Fibroblast of skin of back (primary cell): Measurements from ENCODE around the gene DSCAML1.

Source experiments
- DNase-seq: peaks from one replicate; pipeline ENCODE4 v3.0.0-alpha.2; 2013

The DSCAML1 gene

GRCh38 chr11:117604336-117604995 lies 192.6 kb downstream of the DSCAML1 start:
- DNase-seq, result peak; percentile 25

- DNase-seq, result no peak
These were observed 193.1 kb downstream of the DSCAML1 start for GRCh38 chr11:117603932-117604331.

GRCh38 chr11:117601006-117601708 lies 195.9 kb downstream of the DSCAML1 start:
- DNase-seq, result no peak

- DNase-seq, result no peak
These were observed 196.7 kb downstream of the DSCAML1 start for GRCh38 chr11:117600234-117600783.

- DNase-seq, result peak; percentile 37
These were observed 199.9 kb downstream of the DSCAML1 start for GRCh38 chr11:117597071-117597470.

DNA sequence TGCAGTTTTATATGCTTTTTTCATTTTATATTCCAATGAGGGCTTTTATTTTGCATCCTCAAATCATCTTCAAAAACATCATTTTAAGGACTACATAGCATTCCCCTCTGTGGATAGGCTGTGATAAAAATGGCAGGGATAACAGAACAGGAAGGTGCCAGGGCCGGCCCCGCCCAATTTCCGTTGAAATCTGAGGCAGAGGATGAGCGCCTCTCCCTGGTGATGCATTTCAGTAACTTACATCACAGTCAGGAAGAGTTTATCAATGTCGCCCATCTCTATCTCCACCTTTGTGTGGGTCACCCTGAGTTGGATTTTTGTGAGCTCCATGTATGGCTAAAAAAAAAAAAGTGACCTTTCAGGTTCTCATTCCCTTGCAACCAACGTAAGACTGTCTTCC lies 201.6 kb downstream of the DSCAML1 start:
- DNase-seq, result no peak

DNA sequence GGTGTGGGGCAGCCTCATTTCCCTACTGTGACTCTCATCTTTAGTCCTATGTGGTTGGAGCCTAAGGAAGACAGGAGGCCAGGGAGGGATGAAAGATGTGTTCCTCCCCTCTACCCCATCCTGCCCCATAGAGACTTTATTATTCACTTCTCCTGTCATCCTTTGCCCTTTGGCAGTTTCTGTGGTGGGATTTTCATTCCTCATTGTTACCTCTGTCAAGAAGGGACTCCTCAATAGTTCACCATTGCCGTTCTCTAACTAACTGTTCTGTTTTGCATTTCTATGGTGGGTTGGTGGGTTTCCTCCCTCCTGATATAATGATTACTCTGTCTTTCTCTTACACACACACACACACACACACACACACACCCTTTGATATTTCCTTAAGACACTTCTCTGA lies 202.3 kb downstream of the DSCAML1 start:
- no peak for DNase-seq

GRCh38 chr11:117593065-117593464 lies 204.0 kb downstream of the DSCAML1 start:
- no peak for DNase-seq

DNA sequence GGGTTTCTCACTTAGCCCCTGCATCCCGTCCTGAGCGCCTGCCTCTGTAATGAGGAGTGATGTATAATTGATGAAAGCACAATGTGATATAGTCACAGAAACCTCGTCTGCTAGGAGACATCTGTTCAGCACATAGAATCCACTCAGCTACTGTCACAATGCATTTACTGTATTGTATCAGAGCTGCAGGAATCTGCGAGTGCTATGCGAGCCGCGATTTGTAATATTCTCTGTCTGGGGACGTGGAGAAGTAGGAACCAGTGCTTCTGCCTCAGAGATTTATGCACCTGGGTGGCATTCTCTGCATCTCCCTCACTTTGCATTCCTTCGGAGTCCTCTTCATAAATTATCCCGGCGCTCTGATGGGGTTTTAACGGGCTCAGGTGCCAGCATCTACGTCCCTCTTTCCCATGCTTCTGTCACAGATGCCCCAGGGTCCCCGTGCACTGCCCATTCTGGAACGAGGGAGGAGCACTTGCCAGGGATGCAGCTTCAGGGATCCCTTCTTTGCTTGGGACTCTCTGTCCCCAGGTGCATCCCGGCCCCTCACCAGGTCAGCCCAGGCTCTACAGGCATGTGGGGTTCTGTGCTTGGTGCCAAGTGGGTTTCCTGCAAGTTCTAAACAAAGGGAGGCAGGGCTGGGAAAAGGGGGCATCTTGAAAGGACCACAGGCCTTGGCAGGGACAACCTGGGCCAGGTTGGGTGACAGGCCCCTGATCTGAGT lies 205.5 kb downstream of the DSCAML1 start:
- no peak for DNase-seq

DNA sequence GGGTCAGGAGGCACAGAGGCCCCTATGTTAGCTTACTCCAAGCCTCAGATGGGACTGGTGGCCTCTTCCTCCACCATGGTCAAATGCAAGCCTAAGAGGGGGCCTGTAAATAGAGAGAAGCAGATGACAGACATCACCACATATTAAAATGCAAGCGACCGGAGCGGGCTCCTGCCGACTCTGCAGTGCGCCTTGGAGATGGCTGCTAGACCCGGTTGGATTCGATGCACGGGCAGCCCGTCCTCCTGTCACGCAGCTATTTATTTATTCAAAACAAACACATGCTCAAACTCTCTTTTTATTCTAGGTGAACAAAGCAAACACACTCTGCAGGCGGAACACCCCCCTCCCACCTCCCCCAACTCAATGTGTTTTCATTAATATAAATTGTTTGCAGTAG lies 208.0 kb downstream of the DSCAML1 start:
- no peak for DNase-seq

DNA sequence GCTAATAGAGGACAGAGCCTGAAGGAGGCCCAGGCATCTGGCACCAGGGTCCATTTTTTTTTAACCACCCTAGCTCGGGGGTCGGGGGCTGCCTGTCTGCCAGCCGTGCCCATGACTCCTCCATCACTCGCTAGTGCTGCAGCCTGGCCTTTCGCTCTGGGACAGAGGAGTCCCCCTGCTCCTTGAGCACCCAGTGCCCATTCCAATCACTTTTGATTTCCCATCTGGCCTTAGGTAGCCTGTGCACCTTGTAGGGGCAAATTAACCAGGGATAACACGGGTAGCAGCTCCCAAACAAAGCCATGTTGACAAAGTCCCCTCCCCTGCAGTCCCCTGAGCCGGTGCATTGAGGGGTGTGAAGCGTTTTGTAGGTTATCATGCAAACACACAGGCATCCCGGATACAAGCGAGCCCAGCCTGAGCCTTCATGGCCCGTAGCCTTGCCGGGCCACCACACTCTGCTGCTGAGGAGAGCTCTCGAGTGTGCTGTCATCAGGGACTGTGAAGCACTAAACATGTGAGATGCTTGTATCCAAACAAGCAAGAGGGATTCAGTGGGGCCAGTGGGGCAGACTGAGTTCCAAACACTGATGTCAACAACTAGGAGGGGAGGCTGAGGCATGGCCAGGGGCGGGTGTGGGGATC lies 208.7 kb downstream of the DSCAML1 start:
- DNase-seq, result no peak

GRCh38 chr11:117587416-117587815 lies 209.6 kb downstream of the DSCAML1 start:
- no peak for DNase-seq

DNA sequence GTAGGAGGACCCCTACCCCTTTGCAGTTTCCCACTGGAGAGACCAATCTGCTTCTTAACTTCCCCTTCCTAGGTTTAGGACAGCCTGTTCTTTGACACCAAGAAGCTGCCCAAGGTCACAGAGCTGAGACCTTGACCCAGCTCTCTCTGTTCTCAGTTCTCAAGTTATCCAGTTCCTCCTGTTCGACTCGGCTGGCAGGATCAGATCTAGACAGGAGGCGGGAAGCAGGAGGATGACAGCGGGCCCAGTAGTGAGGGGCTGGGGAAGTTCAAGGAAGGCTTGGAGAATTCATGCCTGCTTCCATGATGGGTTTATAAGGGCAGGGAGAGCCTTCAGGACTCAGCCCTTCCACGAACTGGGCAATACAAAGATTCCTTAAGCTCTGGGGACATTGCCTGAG lies 210.6 kb downstream of the DSCAML1 start:
- DNase-seq, result no peak

DNA sequence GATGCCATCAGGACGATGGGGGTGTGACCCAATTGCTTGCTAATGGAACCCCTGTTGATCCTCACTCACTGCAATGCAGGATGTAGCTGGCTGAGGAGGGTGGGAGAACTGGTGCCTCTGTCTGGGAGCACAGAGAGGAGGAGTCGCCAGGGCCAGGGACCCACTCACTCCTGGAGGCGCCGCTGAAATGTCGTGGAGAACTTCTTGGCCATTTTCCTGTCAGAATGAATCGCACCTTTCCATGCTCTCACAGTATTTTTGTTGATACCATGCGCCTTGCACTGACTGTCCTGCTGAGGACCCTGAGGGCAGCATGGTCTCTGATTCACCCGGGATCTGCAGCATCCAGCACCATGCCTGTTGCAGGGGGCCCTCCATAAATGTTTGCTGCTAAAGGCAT lies 211.4 kb downstream of the DSCAML1 start:
- no peak for DNase-seq

DNA sequence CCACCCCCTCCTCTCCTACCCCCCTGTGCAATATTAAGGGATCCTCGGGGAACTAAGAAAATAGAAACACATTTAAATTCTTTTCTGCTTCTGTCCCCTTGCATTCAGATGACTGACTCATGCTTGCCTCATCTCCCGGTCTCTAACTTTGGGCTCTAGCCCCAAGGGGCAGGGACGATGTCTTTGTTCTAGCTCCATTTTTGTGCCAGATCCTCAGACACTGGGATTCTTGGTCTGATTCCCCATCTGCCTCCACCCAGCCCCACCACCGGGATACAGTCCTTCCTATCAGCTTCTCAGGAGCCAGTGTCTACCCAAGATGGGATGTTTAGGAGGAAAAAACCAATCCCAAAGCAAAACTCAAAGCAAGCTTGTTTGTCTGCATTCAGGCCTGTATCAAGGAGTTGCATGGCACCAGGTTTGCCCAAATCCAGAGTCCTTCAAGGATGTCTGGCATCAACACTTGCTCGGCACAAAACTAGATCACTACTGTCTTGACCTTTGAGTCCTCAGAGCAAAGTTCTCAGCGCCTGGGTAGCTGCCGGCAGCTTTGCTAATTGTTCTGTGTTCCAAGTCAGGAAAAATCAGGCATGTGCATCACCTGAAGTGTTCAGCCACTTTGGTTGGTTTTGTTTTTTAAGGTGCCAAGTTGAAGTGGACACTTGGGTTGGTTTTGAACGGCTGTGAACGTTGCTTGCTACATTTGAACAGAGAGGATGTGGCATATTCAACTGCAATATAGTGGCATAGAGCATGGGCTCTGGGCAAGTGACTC lies 212.8 kb downstream of the DSCAML1 start:
- DNase-seq, result peak; percentile 77

- DNase-seq, result peak; percentile 19
These were observed 213.8 kb downstream of the DSCAML1 start for GRCh38 chr11:117583063-117583801.

DNA sequence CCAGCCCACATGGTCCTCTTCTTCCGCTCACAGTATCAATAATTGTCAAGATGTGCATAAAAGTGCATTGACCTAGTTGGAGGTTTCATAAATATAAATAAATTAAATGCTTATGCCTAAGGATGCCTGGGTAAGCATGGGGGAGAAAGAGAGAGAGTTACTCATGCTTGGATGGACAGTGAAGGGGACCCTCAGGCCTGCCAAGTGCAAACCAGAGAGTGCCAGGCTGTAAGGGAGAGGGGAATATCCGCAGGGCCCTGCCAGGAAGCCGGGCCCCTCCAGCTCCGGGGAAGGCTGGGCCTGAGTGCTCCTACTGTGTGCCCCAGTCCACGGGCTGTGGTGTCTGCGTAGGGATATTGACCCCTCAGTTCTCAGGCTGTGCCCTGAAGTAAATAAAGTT lies 214.6 kb downstream of the DSCAML1 start:
- no peak for DNase-seq

GRCh38 chr11:117580866-117581265 lies 216.2 kb downstream of the DSCAML1 start:
- no peak for DNase-seq

GRCh38 chr11:117579161-117579560 lies 217.9 kb downstream of the DSCAML1 start:
- no peak for DNase-seq

GRCh38 chr11:117575856-117576255 lies 221.2 kb downstream of the DSCAML1 start:
- DNase-seq, result no peak

- no peak for DNase-seq
These were observed 222.5 kb downstream of the DSCAML1 start for GRCh38 chr11:117574551-117574950.
